NT2/D1 (cell line): ENCODE measurements around the gene GUCY1A1.

ENCODE experiments used
- SUZ12 ChIP-seq: IDR thresholded peaks from 2 replicates; pipeline ENCODE4 v1.6.1; 2011; ENCODE audit not compliant: insufficient read length, insufficient read depth; ENCODE audit errors: extremely low read depth
- ZNF274 ChIP-seq: IDR thresholded peaks from 2 replicates; pipeline ENCODE4 v1.6.1; 2011; ENCODE audit warnings: mild to moderate bottlenecking, low read depth, low read length

DNA sequence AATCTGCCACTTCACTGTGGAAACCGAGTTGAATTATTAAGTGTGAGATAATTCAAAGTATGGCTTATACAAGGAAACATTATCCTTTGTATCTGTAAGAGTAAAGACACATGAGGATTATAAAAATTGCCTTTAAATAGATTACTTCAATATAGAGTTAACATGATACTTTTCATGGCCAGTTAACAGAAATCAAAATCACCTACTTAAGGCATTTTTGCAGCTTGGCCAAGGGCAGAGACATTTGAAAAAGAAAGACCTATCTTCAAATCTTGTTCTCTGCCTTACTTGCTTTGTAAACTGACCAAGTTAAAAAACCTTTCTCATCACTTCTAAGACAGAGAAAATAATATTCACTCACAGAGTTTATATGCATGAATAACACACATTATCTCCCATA is 47.3 kb downstream of the GUCY1A1 start:
- TF ChIP-seq SUZ12 (no peak), ZNF274 (no peak)
